Measurements from ENCODE around the gene TCP11.

TCP11 gene

DNA sequence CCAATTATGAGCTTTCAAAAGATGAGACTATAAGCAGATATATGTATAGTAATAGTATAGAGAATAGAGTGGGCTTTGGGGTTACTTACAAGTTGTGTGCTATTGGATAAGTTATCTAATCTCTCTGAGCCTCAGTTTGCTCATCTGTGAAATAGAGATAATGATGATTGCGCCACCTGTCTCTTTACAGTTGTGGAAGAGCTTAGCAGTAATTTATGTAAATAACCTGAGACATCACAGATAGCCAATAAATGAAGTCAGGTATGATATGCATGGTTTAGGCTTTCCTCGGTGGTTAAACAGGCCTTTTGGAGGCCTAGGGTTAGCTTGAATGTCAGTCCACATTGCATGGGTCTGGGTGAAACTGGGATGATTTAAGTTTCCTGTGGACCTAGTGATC, 42.8 kb upstream of the TCP11 start:
- no peak for DNase-seq (ENCODE audit: low spot score)
- no peak for TF ChIP-seq CTCF (IDR thresholded peaks at IDR 0.05)
- H3K4me3 ChIP-seq: no peak overlapping the region
- H3K27ac ChIP-seq: peak overlapping the region in 1 of 2 donors; percentile 5

GRCh38 chr6:35183281-35183680, 42.1 kb upstream of the TCP11 start:
- DNase-seq (ENCODE audit: low spot score): no peak
- TF ChIP-seq CTCF (IDR thresholded peaks at IDR 0.05): no peak
- Histone ChIP-seq H3K4me3 (no peak overlapping the region), H3K27ac (peak overlapping the region in 1 of 2 donors; percentile 5)

DNA sequence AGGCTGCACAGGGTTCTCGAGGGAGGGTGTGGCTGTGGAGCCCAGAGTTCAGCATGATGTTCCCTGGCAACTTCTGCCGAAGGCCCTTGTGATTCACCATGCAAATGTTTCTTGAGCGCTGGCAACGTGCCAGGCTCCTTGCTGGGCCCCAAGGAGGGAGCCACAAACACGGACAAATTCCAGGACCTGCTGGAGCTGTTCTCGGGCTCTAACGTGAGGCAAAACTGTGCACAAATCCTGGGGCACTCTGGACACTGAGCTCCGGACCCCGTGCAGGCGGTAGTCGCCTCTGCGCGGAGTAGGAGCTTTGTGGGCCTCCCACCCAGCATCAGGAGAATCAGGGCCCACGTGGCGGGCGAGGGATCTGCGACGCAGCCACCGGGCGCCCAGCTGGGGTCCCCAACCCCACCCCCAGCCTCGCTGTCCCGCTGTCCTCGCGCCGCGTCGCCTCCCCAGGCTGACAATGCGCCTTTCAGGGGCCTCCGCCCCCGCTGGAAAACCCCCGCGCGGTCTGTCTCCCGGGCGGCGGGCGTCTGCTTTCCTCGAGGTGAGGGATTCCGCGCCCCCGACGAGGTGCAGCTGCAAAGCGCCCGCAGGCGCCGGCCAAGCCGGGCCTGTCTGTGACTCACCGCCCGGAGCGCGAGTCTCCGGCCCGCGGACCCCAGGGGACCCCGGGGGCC, 40.9 kb upstream of the TCP11 start:
- peak overlapping the region; percentile 53 for H3K4me3 ChIP-seq
- peak overlapping the region; percentile 84 to 86 for H3K27ac ChIP-seq
- TF ChIP-seq CTCF (IDR thresholded peaks at IDR 0.05): no peak
- no peak for DNase-seq (ENCODE audit: low spot score)

- peak overlapping the region; percentile 84 to 86 for H3K27ac ChIP-seq
- no peak for TF ChIP-seq CTCF (IDR thresholded peaks at IDR 0.05)
- no peak for DNase-seq (ENCODE audit: low spot score)
- H3K4me3 ChIP-seq: peak overlapping the region; percentile 53
These were observed 40.3 kb upstream of the TCP11 start for GRCh38 chr6:35181308-35181932.

GRCh38 chr6:35179901-35180535, 38.9 kb upstream of the TCP11 start:
- Histone ChIP-seq H3K27ac (peak overlapping the region; percentile 20 to 84), H3K4me3 (no peak overlapping the region)
- no peak for TF ChIP-seq CTCF (IDR thresholded peaks at IDR 0.05)
- DNase-seq (ENCODE audit: low spot score): no peak

DNA sequence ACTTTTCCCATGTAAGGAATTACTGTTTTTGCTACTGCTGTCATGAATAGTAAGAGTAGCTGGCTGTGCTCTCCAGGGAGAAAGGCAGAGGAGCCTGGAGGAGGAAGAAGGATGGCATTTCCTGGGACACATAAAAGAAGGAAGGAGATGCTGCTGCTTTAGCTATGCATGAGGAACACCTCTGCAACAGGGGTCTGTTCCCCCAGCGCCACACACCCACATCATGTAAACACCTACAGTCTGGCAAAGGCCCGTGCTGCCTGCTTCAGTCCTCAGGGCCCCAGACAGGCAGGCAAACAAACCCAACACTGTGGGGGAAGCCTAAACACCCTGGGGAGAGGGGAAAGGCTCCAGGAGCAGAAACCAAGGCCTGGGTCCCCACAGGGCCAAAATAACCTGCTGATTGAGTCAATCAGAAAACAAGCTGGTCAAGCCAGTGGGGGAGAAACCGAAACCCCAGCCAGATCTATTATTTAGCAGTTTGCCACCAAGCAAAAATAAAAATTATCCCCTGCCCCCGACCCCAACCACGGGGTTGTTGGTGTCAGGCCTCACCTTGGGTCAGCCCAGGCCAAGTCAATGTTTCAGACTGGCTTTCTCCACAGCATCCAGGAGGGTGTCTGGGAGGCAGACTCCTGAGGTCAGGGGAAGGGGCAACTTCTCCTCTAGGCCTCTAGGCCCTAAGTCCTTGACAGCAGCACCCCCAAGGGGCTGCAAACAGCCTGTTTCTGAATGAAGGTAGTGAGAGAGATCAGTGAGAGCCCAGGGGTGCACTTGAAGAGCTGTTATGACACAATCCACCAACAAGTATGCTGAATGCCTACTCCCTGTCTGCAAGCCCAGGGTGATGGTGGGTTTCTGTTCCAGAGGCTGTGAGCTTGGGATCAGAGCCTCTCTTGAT, 38.0 kb upstream of the TCP11 start:
- TF ChIP-seq CTCF (IDR thresholded peaks at IDR 0.05): no peak
- Histone ChIP-seq H3K27ac (peak overlapping the region in 1 of 2 donors; percentile 84), H3K4me3 (no peak overlapping the region)
- DNase-seq (ENCODE audit: low spot score): no peak
